Mucosa of descending colon (tissue), 3 donors: Measurements from ENCODE around the gene TSKS. TPM values are rescaled to one million over a fixed set of nuclear protein-coding genes. Genes with fewer than 3 reads are reported as not detected.
A peak's percentile ranks its signal among the peaks of the same experiment; 100 is the strongest.

Experiments
- ATAC-seq: fragments of 200-7000 bp; cut with Tn5 transposase; one replicate; pipeline ENCODE4 v1.9.1; 2020; ENCODE audit warnings: mild to moderate bottlenecking, moderate library complexity
- DNase-seq, 3 donors: peaks; one replicate each; pipeline ENCODE4 v3.0.0-alpha.2; 2020
- H3K36me3 ChIP-seq: fragments of 200-600 bp; one replicate; pipeline ENCODE4 v1.8.0; 2021; ENCODE audit warnings: low read depth, mild to moderate bottlenecking
- H3K4me1 ChIP-seq: fragments of 200-600 bp; one replicate; pipeline ENCODE4 v1.8.0; 2021; ENCODE audit warnings: low read depth, mild to moderate bottlenecking
- H3K4me3 ChIP-seq: fragments of 200-600 bp; one replicate; pipeline ENCODE4 v1.8.0; 2021; ENCODE audit warnings: mild to moderate bottlenecking
- H3K9me3 ChIP-seq: fragments of 200-600 bp; one replicate; pipeline ENCODE4 v1.8.0; 2021; ENCODE audit warnings: mild to moderate bottlenecking
- intact Hi-C, 2 donors: fragments of 100-400 bp; cut with DNase I in 1 of 2; cut with micrococcal nuclease in 1 of 2; formaldehyde crosslinking; loops; one replicate each; pipeline versions ENCODE4 v1.11.0 to v1.11.1; 2022; cut with DNase I, micrococcal nuclease
- total RNA-seq, 3 donors: library from RNA; stranded (reverse); fragmentation: NEBNext Ultra II Directional in 2 of 3; extraction: Animal tissue kit (Norgen Biotek cat#: 25700) in 2 of 3; gene quantifications; one replicate each; pipeline versions ENCODE4 v1.2.1 to v1.2.4, GENCODE V29; 2021 to 2023
- TF ChIP-seq, protein P1 (sequence below): fragments of 200-600 bp; IDR thresholded peaks from one replicate; pipeline ENCODE4 v1.8.0; 2022; ENCODE audit warnings: antibody characterized with exemption, mild to moderate bottlenecking
- donor health status: DM: no; HTN: no; CAD: no; lungs with moderate emphysema.
- donor health status: DM: no; HTN: no; CAD: no.
- donor health status: DM: no; HTN: yes; CAD: no.

Gene TSKS
- total RNA-seq, 3 donors from 2014 or later = 0.35 TPM; not detected in 2

DNA sequence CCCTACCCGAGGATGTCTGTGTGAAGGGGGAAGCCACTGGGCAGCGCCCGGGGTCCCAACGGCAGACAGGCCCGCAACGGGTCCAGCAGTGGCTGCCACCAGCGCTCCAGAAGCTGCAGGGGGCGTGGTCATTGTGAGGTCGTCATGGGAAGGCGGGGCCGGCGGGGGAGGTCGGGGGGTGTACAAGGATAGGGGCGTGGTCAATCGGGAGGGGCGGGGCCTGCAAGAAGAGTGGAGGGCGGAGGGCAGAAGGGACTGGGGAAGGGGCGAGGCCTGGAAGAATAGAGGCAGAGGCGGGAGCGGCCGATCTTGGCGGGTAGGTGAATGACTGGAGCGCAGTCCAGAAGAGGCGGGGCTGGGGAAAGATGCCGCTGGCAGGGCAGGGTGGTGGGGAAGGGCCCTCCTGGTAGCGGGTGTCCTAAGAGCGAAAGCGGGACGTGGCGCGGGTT is 45.6 kb upstream of the TSKS start:
- TF ChIP-seq, protein P1, sequence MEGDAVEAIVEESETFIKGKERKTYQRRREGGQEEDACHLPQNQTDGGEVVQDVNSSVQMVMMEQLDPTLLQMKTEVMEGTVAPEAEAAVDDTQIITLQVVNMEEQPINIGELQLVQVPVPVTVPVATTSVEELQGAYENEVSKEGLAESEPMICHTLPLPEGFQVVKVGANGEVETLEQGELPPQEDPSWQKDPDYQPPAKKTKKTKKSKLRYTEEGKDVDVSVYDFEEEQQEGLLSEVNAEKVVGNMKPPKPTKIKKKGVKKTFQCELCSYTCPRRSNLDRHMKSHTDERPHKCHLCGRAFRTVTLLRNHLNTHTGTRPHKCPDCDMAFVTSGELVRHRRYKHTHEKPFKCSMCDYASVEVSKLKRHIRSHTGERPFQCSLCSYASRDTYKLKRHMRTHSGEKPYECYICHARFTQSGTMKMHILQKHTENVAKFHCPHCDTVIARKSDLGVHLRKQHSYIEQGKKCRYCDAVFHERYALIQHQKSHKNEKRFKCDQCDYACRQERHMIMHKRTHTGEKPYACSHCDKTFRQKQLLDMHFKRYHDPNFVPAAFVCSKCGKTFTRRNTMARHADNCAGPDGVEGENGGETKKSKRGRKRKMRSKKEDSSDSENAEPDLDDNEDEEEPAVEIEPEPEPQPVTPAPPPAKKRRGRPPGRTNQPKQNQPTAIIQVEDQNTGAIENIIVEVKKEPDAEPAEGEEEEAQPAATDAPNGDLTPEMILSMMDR = no peak
- H3K36me3 ChIP-seq = peaks cover 6% of the 10 kb centered on the region
- intact Hi-C loops = no loop called here
- peaks cover 16% of the 10 kb centered on the region for H3K4me1 ChIP-seq
- H3K4me3 ChIP-seq = peak overlapping the region; percentile 34
- DNase-seq (peak; percentile 93 to 95 (median 93)), ATAC-seq (peak; percentile 77)
- no peaks in the 10 kb centered on the region for H3K9me3 ChIP-seq

DNA sequence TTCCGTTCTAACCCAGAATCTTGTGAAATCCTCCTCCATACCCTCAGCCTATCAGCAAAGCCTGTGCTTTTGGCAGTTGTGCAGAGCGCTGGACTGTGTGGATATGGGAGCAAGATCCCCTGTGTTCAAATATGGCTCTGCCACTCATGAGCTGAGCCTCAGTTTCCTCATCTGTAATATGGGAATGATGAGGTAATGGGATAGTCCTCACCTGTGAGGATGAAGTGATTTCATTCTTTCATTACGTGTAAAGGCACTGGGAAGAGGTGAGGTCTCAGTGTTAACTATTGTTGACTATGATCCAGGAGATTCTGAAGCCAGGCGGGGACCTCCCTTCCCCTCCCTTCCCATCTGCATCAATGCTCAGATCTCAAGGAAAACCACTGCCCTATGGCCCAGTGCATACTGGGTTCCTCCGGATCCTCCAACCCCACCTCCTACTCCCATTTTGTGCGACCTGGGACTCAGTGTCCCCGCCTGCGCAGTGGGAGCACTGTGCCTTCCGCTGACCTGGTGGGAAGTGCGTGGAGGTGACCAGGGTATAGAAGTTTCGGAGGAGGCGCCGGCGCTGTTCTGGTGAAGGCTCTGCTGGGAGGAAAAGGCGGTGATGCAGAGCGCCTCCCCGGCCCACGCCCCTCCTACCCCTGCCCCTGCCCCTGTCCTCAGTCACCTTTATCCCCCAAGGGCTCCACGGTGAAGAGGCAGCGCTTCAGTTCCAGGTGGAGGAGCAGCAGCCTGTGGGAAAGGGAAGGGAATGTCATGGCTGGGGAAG is 45.0 kb upstream of the TSKS start:
- intact Hi-C loops = no loop called here
- TF ChIP-seq, protein P1 = no peak
- H3K4me3 ChIP-seq = no peak overlapping the region

DNA sequence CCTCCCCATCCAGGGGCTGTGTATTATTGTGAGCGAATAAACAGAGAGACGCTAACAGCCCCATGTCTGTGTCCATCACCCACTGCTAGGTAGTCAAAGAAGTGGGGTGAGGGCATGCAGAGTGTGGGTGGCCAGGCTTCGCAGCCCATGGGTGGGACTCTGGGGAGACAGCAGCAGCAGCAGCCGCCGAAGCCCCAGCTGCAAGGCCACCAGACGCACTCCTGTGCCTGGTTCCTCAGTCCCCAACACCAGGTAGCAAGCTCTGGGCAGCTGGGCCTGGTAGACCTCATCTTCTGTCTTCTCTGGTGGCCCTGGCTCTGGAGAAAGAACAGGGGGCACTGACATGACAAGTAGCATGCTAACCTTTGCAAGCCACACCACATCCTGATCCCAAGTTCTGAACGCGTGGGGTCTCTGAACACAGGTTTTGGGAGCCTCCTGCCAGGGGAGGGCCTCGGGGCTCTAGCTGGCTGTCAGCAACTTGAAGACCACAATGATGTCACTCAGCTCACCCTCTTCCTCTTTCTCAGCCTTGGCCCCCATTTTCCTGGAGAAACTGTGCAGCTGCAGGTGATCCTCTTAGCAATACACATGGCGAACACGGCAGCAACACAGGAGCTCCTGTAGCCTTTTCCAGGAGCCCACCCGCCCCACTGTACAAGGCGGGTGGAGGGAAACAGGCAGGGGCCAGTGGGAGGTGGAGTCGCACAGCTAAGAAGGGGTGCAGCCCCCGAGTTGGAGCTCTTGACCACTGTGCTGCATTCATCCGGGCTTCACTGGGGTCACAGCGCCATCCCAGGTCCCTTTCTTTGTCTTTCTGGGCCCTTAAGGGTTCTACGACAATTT is 44.2 kb upstream of the TSKS start:
- peaks cover 11% of the 10 kb centered on the region for H3K4me1 ChIP-seq
- intact Hi-C loops = no loop called here
- H3K9me3 ChIP-seq = no peaks in the 10 kb centered on the region
- H3K36me3 ChIP-seq = no peaks in the 10 kb centered on the region
- TF ChIP-seq, protein P1 = no peak
- ATAC-seq = no peak
- H3K4me3 ChIP-seq = no peak overlapping the region
- DNase-seq = no peak

More for the DNA sequence above, 45.0 kb upstream of the TSKS start:
- Histone ChIP-seq H3K9me3 (no peaks in the 10 kb centered on the region), H3K36me3 (no peaks in the 10 kb centered on the region), H3K4me1 (peaks cover 16% of the 10 kb centered on the region)
- peak in 1 of 3 donors; percentile 43 for DNase-seq
- no peak for ATAC-seq

DNA sequence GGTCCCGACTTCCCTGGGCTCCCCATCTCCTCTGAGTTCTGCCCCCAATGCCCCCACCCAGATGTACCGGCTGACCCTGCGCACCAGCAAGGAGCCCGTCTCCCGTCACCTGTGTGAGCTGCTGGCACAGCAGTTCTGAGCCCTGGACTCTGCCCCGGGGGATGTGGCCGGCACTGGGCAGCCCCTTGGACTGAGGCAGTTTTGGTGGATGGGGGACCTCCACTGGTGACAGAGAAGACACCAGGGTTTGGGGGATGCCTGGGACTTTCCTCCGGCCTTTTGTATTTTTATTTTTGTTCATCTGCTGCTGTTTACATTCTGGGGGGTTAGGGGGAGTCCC is 43.5 kb upstream of the TSKS start:
- H3K9me3 ChIP-seq = no peaks in the 10 kb centered on the region
- intact Hi-C loops = no loop called here
- H3K4me1 ChIP-seq = peaks cover 11% of the 10 kb centered on the region
- H3K4me3 ChIP-seq = no peak overlapping the region
- DNase-seq (no peak), ATAC-seq (no peak)
- TF ChIP-seq, protein P1 = no peak
- no peaks in the 10 kb centered on the region for H3K36me3 ChIP-seq

DNA sequence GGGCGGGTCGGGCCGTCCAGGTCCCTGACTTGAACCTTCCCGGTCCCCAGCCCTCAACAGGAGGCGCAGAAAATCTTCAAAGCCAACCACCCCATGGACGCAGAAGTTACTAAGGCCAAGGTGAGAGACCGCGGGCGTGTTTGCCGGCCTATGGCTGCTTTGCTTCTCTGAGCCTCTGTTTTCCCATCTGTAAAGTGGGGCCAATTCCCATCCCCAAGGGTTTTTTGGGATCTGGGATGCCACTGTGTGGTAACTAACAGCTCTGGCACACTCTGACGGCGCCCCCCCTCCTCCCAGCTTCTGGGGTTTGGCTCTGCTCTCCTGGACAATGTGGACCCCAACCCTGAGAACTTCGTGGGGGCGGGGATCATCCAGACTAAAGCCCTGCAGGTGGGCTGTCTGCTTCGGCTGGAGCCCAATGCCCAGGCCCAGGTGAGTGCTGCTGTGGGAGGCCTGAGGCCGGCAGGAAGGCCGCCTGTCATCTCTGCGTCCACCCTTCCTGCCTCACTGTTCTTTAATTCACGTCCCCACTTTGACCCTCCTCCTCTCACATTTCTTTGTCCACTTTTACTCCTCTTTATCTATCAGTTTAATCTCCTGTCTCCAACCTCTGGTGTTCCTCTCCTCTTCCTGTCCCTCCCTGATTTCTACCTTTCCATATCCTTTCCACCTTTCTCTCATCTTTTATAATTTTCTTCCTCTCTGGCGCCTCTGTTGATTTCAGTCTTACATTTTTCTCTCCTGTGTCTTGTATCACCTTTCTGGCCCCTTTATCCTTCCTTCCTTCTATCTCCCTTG is 42.9 kb upstream of the TSKS start:
- intact Hi-C loops = no loop called here
- TF ChIP-seq, protein P1 = no peak
- H3K4me3 ChIP-seq = no peak overlapping the region
- peaks cover 11% of the 10 kb centered on the region for H3K4me1 ChIP-seq
- H3K9me3 ChIP-seq = no peaks in the 10 kb centered on the region
- ATAC-seq (no peak), DNase-seq (no peak)
- no peaks in the 10 kb centered on the region for H3K36me3 ChIP-seq
